ENCODE results near the gene PKMYT1.

The PKMYT1 gene

DNA sequence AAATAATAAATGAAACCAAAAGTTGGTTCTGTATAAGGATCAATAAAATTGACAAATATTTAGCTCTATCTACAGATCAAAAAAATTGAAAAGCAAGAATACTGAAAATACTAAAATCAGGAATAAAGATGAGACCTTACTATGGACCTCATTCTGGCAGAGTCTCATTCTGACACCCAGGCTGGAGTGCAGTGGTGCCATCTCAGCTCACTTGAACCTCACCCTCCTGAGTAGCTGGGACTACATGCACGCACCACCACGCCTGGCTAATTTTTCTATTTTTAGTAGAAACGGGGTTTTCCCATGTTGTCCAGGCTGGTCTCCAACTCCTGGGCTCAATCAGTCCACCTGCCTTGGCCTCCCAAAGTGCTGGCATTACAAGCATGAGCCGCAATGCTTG lies 38.2 kb downstream of the PKMYT1 start:
- no peak for TF ChIP-seq CTCF (conservative IDR thresholded peaks at IDR 0.05; ENCODE audit: low read depth, low read length)
- Histone ChIP-seq H3K4me1 (ENCODE audit: low read depth, poor library complexity, severe bottlenecking) (no peaks in the 10 kb centered on the region), H2AFZ (ENCODE audit: low read depth) (no peak overlapping the region), H4K20me1 (ENCODE audit: insufficient read depth) (no peaks in the 10 kb centered on the region), H3K9ac (no peak overlapping the region), H3K27ac (no peak overlapping the region), H3K36me3 (ENCODE audit: insufficient read depth) (no peaks in the 10 kb centered on the region; the same call in 1 of the 2 replicates), H3K79me2 (ENCODE audit: insufficient read depth, low read depth) (no peaks in the 10 kb centered on the region), H3K27me3 (ENCODE audit: insufficient read depth, low read depth) (no peaks in the 10 kb centered on the region), H3K4me3 (IDR thresholded peaks at IDR 0.05; ENCODE audit: insufficient read depth, low read depth, low read length) (no peak overlapping the region), H3K4me2 (no peak overlapping the region)

- Histone ChIP-seq H3K4me2 (no peak overlapping the region), H3K27ac (no peak overlapping the region), H3K9ac (no peak overlapping the region), H3K79me2 (ENCODE audit: insufficient read depth, low read depth) (no peaks in the 10 kb centered on the region), H4K20me1 (ENCODE audit: insufficient read depth) (no peaks in the 10 kb centered on the region), H3K36me3 (ENCODE audit: insufficient read depth) (no peaks in the 10 kb centered on the region; the same call in 1 of the 2 replicates), H2AFZ (ENCODE audit: low read depth) (no peak overlapping the region), H3K4me1 (ENCODE audit: low read depth, poor library complexity, severe bottlenecking) (no peaks in the 10 kb centered on the region), H3K4me3 (IDR thresholded peaks at IDR 0.05; ENCODE audit: insufficient read depth, low read depth, low read length) (no peak overlapping the region), H3K27me3 (ENCODE audit: insufficient read depth, low read depth) (no peaks in the 10 kb centered on the region)
- TF ChIP-seq CTCF (conservative IDR thresholded peaks at IDR 0.05; ENCODE audit: low read depth, low read length): no peak
Measured at GRCh38 chr16:2939968-2940367, 40.3 kb downstream of the PKMYT1 start.

- TF ChIP-seq CTCF (conservative IDR thresholded peaks at IDR 0.05; ENCODE audit: low read depth, low read length): no peak
- Histone ChIP-seq H4K20me1 (ENCODE audit: insufficient read depth) (no peaks in the 10 kb centered on the region), H3K4me1 (ENCODE audit: low read depth, poor library complexity, severe bottlenecking) (no peaks in the 10 kb centered on the region), H3K36me3 (ENCODE audit: insufficient read depth) (no peaks in the 10 kb centered on the region; the same call in 1 of the 2 replicates), H3K27me3 (ENCODE audit: insufficient read depth, low read depth) (no peaks in the 10 kb centered on the region), H3K27ac (no peak overlapping the region), H3K4me2 (no peak overlapping the region), H3K9ac (no peak overlapping the region), H3K4me3 (IDR thresholded peaks at IDR 0.05; ENCODE audit: insufficient read depth, low read depth, low read length) (no peak overlapping the region), H3K79me2 (ENCODE audit: insufficient read depth, low read depth) (no peaks in the 10 kb centered on the region), H2AFZ (ENCODE audit: low read depth) (no peak overlapping the region)
Measured at GRCh38 chr16:2938206-2938605, 42.0 kb downstream of the PKMYT1 start.

GRCh38 chr16:2937170-2937569 lies 43.1 kb downstream of the PKMYT1 start:
- Histone ChIP-seq H3K36me3 (ENCODE audit: insufficient read depth) (no peaks in the 10 kb centered on the region; the same call in 1 of the 2 replicates), H3K27me3 (ENCODE audit: insufficient read depth, low read depth) (no peaks in the 10 kb centered on the region), H4K20me1 (ENCODE audit: insufficient read depth) (no peaks in the 10 kb centered on the region), H3K27ac (no peak overlapping the region), H2AFZ (ENCODE audit: low read depth) (no peak overlapping the region), H3K4me1 (ENCODE audit: low read depth, poor library complexity, severe bottlenecking) (no peaks in the 10 kb centered on the region), H3K9ac (no peak overlapping the region), H3K79me2 (ENCODE audit: insufficient read depth, low read depth) (no peaks in the 10 kb centered on the region), H3K4me2 (no peak overlapping the region), H3K4me3 (IDR thresholded peaks at IDR 0.05; ENCODE audit: insufficient read depth, low read depth, low read length) (no peak overlapping the region)
- TF ChIP-seq CTCF (conservative IDR thresholded peaks at IDR 0.05; ENCODE audit: low read depth, low read length): no peak
